MCF 10A (cell line): ENCODE measurements around the gene NINJ1. TPM values are rescaled to one million over a fixed set of nuclear protein-coding genes. Genes with fewer than 3 reads are reported as not detected.

Source experiments
- BruUV-seq: library from RNA; stranded (reverse); fragments of 400-500 nt; replicated peaks from 2 replicates; lab custom pipeline; 2021; lab: Mats Ljungman, UMichigan
- CTCF ChIA-PET: fragments of 300-600 bp; sonication (Branson Sonifier 250); formaldehyde crosslinking; extraction: SDS; loops from one replicate; lab custom pipeline; 2021; ENCODE audit warnings: antibody characterized with exemption, inconsistent platforms; lab: Yijun Ruan, JAX
- POLR2A ChIA-PET: fragments of 300-600, 350-650 bp; sonication (Branson Sonifier 250); formaldehyde crosslinking; extraction: SDS; loops from one replicate; lab custom pipeline; 2020; ENCODE audit warnings: antibody characterized with exemption, inconsistent platforms; lab: Yijun Ruan, JAX
- DNase-seq: peaks from one replicate; pipeline ENCODE4 v3.0.0-alpha.2; 2018; ENCODE audit not compliant: unreplicated experiment
- H3K27ac Mint-ChIP-seq: one replicate; pipeline ENCODE4 v1.8.0; 2022; ENCODE audit warnings: mild to moderate bottlenecking, low read depth, mixed read lengths; ENCODE audit not compliant: unreplicated experiment
- H3K27me3 Mint-ChIP-seq: one replicate; pipeline ENCODE4 v1.8.0; 2022; ENCODE audit warnings: mixed read lengths; ENCODE audit not compliant: insufficient read depth, unreplicated experiment
- H3K36me3 Mint-ChIP-seq: one replicate; pipeline ENCODE4 v1.8.0; 2022; ENCODE audit warnings: mild to moderate bottlenecking, moderate library complexity, mixed read lengths; ENCODE audit not compliant: insufficient read depth, unreplicated experiment
- H3K4me1 Mint-ChIP-seq: one replicate; pipeline ENCODE4 v1.8.0; 2022; ENCODE audit warnings: mixed read lengths; ENCODE audit not compliant: insufficient read depth, unreplicated experiment
- H3K4me3 Mint-ChIP-seq: one replicate; pipeline ENCODE4 v1.8.0; 2022; ENCODE audit warnings: mild to moderate bottlenecking, moderate library complexity, mixed read lengths; ENCODE audit not compliant: unreplicated experiment
- H3K9me3 Mint-ChIP-seq: one replicate; pipeline ENCODE4 v1.8.0; 2022; ENCODE audit warnings: mixed read lengths; ENCODE audit not compliant: unreplicated experiment
- intact Hi-C: fragments of 100-400 bp; cut with micrococcal nuclease; formaldehyde crosslinking; loops from 2 replicates; pipeline ENCODE4 v1.14.1; 2022
- total RNA-seq: library from RNA; stranded (reverse); gene quantifications from 2 replicates; pipeline ENCODE4 v1.2.3, GENCODE V29; 2022
- TF ChIP-seq, protein P1 (sequence below): fragments of 200-600 bp; IDR thresholded peaks from one replicate; pipeline ENCODE4 v1.8.0; 2022; ENCODE audit warnings: antibody characterized with exemption, mild to moderate bottlenecking; ENCODE audit not compliant: unreplicated experiment

The NINJ1 gene
- total RNA-seq, 1 experiment from 2014 or later: 64.7 TPM

GRCh38 chr9:93097511-93098201, 36.4 kb downstream of the NINJ1 start:
- Mint-ChIP-seq H3K4me1 (peaks cover 23% of the 10 kb centered on the region), H3K4me3 (peak overlapping the region; percentile 78), H3K27me3 (no peaks in the 10 kb centered on the region), H3K27ac (peak overlapping the region; percentile 43), H3K36me3 (peaks cover 4% of the 10 kb centered on the region), H3K9me3 (no peaks in the 10 kb centered on the region)
- intact Hi-C loops: loop anchor here (5.0 kb wide), 1 partner anchor 35 kb away; the partner anchor contains the start of gene NINJ1
- TF ChIP-seq, protein P1, sequence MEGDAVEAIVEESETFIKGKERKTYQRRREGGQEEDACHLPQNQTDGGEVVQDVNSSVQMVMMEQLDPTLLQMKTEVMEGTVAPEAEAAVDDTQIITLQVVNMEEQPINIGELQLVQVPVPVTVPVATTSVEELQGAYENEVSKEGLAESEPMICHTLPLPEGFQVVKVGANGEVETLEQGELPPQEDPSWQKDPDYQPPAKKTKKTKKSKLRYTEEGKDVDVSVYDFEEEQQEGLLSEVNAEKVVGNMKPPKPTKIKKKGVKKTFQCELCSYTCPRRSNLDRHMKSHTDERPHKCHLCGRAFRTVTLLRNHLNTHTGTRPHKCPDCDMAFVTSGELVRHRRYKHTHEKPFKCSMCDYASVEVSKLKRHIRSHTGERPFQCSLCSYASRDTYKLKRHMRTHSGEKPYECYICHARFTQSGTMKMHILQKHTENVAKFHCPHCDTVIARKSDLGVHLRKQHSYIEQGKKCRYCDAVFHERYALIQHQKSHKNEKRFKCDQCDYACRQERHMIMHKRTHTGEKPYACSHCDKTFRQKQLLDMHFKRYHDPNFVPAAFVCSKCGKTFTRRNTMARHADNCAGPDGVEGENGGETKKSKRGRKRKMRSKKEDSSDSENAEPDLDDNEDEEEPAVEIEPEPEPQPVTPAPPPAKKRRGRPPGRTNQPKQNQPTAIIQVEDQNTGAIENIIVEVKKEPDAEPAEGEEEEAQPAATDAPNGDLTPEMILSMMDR: no peak
- POLR2A ChIA-PET: interaction anchor here (0.6 to 4.7 kb wide), 9 partner anchors 11 to 1042 kb away, joined by 3 to 37 read pairs (median 6); partner anchors contain the start of genes FAM120A and NINJ1
- CTCF ChIA-PET: interaction anchor here (0.8 to 3.8 kb wide), 3 partner anchors 12 to 142 kb away, joined by 3 to 35 read pairs (median 6); no protein-coding TSS in a partner anchor
- DNase-seq: no peak
- no TSS peak for BruUV-seq

DNA sequence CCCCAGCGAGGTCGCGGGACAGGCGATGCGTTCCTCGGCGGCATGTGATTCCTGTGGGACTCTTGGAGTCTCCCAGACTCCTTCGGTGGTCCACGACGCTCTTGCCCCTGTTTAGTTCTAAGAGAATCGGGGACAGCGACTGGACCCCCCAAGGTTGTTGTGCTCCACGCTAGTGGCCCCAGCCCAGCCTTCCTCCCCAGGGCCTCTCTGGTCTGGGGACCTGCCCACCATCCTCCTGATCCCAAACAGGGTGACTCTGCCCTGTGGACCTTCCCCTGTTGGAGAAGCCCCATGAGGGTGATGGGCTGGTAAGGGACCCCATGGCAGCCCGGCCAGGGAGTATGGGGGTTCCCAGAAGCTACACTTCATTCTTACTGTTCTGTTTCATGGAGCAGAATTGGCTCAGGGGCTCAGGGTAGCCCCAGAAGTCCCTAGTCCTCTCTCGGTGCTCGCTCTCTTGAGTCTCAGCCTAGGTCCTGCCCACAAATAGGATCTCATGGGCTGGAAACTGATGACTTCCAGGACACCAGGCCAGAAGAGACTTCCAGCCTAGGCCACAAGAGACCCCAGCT, 37.2 kb downstream of the NINJ1 start:
- TF ChIP-seq, protein P1: no peak
- Mint-ChIP-seq H3K4me1 (peaks cover 30% of the 10 kb centered on the region), H3K9me3 (peaks cover 5% of the 10 kb centered on the region), H3K4me3 (peak overlapping the region; percentile 78), H3K27me3 (no peaks in the 10 kb centered on the region), H3K36me3 (peaks cover 4% of the 10 kb centered on the region), H3K27ac (peak overlapping the region; percentile 43)
- ChIA-PET POLR2A (interaction anchor here (0.6 to 4.7 kb wide), 10 partner anchors 23 to 1041 kb away, joined by 3 to 37 read pairs (median 3); partner anchors contain the start of genes FAM120A, FAM120AOS and NINJ1), CTCF (interaction anchor here (0.5 to 3.8 kb wide), 4 partner anchors 12 to 142 kb away, joined by 3 to 35 read pairs (median 5); no protein-coding TSS in a partner anchor)
- TSS peak; percentile 14 for BruUV-seq
- intact Hi-C loops: loop anchor here (5.0 kb wide), 1 partner anchor 35 kb away; the partner anchor contains the start of gene NINJ1
- DNase-seq: no peak

GRCh38 chr9:93096131-93096802, 37.8 kb downstream of the NINJ1 start, which contains the start of gene CARD19:
CARD19 (plus strand) TSS chr9:93096217; CDS start chr9:93096346, 129 bp downstream.
- TF ChIP-seq, protein P1: no peak
- POLR2A ChIA-PET: interaction anchor here (0.7 to 4.7 kb wide), 9 partner anchors 24 to 601 kb away, joined by 3 to 37 read pairs (median 3); partner anchors contain the start of genes FAM120A, FAM120AOS, IPPK and NINJ1
- peak within 1 kb of the TSS; percentile 78 for H3K4me3 Mint-ChIP-seq
- intact Hi-C loops: loop anchor here (5.0 kb wide), 1 partner anchor 36 kb away; the partner anchor contains the start of gene NINJ1
- peaks cover 7% of the 10 kb centered on the region for H3K36me3 Mint-ChIP-seq
- peak within 1 kb of the TSS; percentile 82 for H3K27ac Mint-ChIP-seq
- peaks cover 11% of the 10 kb centered on the region for H3K9me3 Mint-ChIP-seq
- peaks cover 33% of the 10 kb centered on the region for H3K4me1 Mint-ChIP-seq
- H3K27me3 Mint-ChIP-seq: no peaks in the 10 kb centered on the region
- no TSS peak for BruUV-seq
- CTCF ChIA-PET: interaction anchor here (0.5 to 3.8 kb wide), 3 partner anchors 13 to 289 kb away, joined by 3 to 35 read pairs (median 4); no protein-coding TSS in a partner anchor
- DNase-seq: peak; percentile 45
